HUES64 (cell line): ENCODE measurements around the gene PLCD3. TPM values are rescaled to one million over a fixed set of nuclear protein-coding genes. Genes with fewer than 3 reads are reported as not detected.

Experiments
- H3K27ac ChIP-seq: 2 replicates; pipeline ENCODE4 v1.7.0; 2013; ENCODE audit warnings: low read depth, low read length, inconsistent platforms
- H3K27me3 ChIP-seq: 2 replicates; pipeline ENCODE4 v1.6.1; 2013; ENCODE audit warnings: mild to moderate bottlenecking, low read length; ENCODE audit not compliant: insufficient read depth
- H3K36me3 ChIP-seq: 2 replicates; pipeline ENCODE4 v1.6.1; 2013; ENCODE audit warnings: mild to moderate bottlenecking, low read length; ENCODE audit not compliant: insufficient read depth
- H3K4me1 ChIP-seq: 2 replicates; pipeline ENCODE4 v1.6.1; 2013; ENCODE audit warnings: mild to moderate bottlenecking, low read length, moderate library complexity; ENCODE audit not compliant: insufficient read depth
- H3K4me3 ChIP-seq: 2 replicates; pipeline ENCODE4 v1.5.1; 2013; ENCODE audit warnings: mild to moderate bottlenecking, low read length, moderate library complexity
- H3K9ac ChIP-seq: 2 replicates; pipeline ENCODE4 v1.6.1; 2013; ENCODE audit warnings: mild to moderate bottlenecking, low read depth, low read length
- H3K9me3 ChIP-seq: 2 replicates; pipeline ENCODE4 v1.6.1; 2013; ENCODE audit warnings: low read depth, low read length; ENCODE audit not compliant: insufficient read depth
- WGBS: fragments of 150-250, 120-280 bp; methylation state at CpG from one replicate; pipeline ENCODE4 v1.1.7; 2013; ENCODE audit warnings: missing lambda C conversion rate; 5-methylcytosine and 5-hydroxymethylcytosine counted together
- polyA plus RNA-seq, 2 experiments: library from polyadenylated mRNA; stranded (reverse); fragments of 50-300 nt; gene quantifications; one replicate each; pipeline ENCODE4 v1.2.3, GENCODE V29; 2013

Gene PLCD3, protein sequence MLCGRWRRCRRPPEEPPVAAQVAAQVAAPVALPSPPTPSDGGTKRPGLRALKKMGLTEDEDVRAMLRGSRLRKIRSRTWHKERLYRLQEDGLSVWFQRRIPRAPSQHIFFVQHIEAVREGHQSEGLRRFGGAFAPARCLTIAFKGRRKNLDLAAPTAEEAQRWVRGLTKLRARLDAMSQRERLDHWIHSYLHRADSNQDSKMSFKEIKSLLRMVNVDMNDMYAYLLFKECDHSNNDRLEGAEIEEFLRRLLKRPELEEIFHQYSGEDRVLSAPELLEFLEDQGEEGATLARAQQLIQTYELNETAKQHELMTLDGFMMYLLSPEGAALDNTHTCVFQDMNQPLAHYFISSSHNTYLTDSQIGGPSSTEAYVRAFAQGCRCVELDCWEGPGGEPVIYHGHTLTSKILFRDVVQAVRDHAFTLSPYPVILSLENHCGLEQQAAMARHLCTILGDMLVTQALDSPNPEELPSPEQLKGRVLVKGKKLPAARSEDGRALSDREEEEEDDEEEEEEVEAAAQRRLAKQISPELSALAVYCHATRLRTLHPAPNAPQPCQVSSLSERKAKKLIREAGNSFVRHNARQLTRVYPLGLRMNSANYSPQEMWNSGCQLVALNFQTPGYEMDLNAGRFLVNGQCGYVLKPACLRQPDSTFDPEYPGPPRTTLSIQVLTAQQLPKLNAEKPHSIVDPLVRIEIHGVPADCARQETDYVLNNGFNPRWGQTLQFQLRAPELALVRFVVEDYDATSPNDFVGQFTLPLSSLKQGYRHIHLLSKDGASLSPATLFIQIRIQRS
- 16.4 TPM for polyA plus RNA-seq (2013, experiment 1 of 2)
- polyA plus RNA-seq (2013, experiment 2 of 2) = 21.9 TPM

DNA sequence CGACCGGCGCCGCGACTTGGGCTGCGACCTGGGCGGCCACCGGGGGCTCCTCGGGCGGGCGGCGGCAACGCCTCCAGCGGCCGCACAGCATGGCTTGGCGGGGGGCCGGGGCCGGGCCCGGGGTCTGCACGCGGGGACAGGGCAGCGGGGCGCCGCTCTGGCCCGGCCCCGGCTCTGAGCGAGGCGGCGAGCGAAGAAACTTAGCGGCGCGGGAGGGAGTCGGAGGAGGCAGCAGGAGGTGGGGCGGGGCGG, at the start of gene PLCD3:
TSS of gene PLCD3 (minus strand) at position 196 of the 252 bp plus-strand sequence. CDS start at position 91, 105 bp downstream.
- Histone ChIP-seq H3K4me1 (peaks cover 3% of the 10 kb centered on the region; the same call in 1 of the 2 replicates), H3K9ac (peak within 1 kb of the TSS; percentile 58; the same call in 1 of the 2 replicates), H3K9me3 (no peaks in the 10 kb centered on the region), H3K27ac (peak within 1 kb of the TSS; percentile 67; the same call in 1 of the 2 replicates), H3K4me3 (peak within 1 kb of the TSS; percentile 68), H3K27me3 (no peaks in the 10 kb centered on the region), H3K36me3 (no peaks in the 10 kb centered on the region)
- under 1% methylated on average over 36 of the region's 36 CpGs for WGBS

GRCh38 chr17:45177563-45177962, 45.2 kb upstream of the PLCD3 start:
- Histone ChIP-seq H3K27ac (no peak overlapping the region), H3K4me3 (no peak overlapping the region), H3K4me1 (peaks cover 6% of the 10 kb centered on the region), H3K27me3 (no peaks in the 10 kb centered on the region), H3K9me3 (no peaks in the 10 kb centered on the region), H3K9ac (no peak overlapping the region), H3K36me3 (no peaks in the 10 kb centered on the region)
- 88% methylated on average over 6 of the region's 7 CpGs for WGBS

DNA sequence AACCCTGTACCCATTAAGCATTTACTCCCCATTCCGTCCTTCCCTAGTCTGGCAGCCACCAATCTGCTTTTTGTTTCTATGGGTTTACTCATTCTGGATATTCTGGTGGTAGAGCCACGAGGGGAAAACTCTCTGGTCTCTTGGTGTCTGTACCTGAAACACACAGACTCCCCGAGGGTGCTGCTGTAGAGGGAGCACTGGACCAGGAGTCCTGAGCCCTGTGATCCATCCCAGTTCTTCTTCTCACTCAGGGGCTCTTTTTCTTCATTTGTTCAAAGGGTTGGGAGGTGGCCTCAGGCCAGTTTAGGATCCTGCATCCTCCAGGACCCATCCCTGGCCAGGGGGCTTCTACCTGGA, 43.4 kb upstream of the PLCD3 start:
- Histone ChIP-seq H3K36me3 (no peaks in the 10 kb centered on the region), H3K27ac (no peak overlapping the region), H3K27me3 (no peaks in the 10 kb centered on the region), H3K4me1 (peaks cover 24% of the 10 kb centered on the region), H3K9ac (no peak overlapping the region), H3K9me3 (no peaks in the 10 kb centered on the region), H3K4me3 (no peak overlapping the region)
- WGBS = 91% methylated on average over 3 of the region's 3 CpGs

- Histone ChIP-seq H3K9ac (peak overlapping the region; percentile 53; the same call in 1 of the 2 replicates), H3K9me3 (no peaks in the 10 kb centered on the region), H3K36me3 (peaks cover 5% of the 10 kb centered on the region; the same call in 1 of the 2 replicates), H3K27me3 (no peaks in the 10 kb centered on the region), H3K27ac (peak overlapping the region; percentile 92), H3K4me1 (peaks cover 30% of the 10 kb centered on the region), H3K4me3 (no peak overlapping the region; the same call in 1 of the 2 replicates)
- 41% methylated on average over 10 of the region's 10 CpGs for WGBS
These were observed 40.4 kb upstream of the PLCD3 start for GRCh38 chr17:45172541-45173286.

DNA sequence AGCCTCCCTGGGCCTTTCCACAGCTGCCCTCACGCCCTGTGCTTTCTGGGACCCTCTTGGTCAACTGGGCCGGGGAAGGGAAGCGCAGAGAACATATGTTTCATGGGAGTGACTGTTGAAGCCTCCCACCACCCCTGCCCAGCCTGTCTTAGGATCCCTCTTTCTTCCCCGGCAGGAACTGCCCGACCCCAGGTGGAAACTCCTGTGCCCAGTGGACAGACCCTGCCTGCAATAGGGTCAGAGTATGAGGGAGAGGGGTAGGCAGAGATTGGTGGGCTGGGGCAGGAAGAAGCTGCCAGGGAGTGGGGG, 39.9 kb upstream of the PLCD3 start:
- Histone ChIP-seq H3K36me3 (peaks cover 5% of the 10 kb centered on the region; the same call in 1 of the 2 replicates), H3K9ac (peak overlapping the region; percentile 53), H3K27ac (peak overlapping the region; percentile 92), H3K4me1 (peaks cover 30% of the 10 kb centered on the region), H3K27me3 (no peaks in the 10 kb centered on the region), H3K9me3 (no peaks in the 10 kb centered on the region), H3K4me3 (no peak overlapping the region; the same call in 1 of the 2 replicates)
- 63% methylated on average over 5 of the region's 5 CpGs for WGBS

DNA sequence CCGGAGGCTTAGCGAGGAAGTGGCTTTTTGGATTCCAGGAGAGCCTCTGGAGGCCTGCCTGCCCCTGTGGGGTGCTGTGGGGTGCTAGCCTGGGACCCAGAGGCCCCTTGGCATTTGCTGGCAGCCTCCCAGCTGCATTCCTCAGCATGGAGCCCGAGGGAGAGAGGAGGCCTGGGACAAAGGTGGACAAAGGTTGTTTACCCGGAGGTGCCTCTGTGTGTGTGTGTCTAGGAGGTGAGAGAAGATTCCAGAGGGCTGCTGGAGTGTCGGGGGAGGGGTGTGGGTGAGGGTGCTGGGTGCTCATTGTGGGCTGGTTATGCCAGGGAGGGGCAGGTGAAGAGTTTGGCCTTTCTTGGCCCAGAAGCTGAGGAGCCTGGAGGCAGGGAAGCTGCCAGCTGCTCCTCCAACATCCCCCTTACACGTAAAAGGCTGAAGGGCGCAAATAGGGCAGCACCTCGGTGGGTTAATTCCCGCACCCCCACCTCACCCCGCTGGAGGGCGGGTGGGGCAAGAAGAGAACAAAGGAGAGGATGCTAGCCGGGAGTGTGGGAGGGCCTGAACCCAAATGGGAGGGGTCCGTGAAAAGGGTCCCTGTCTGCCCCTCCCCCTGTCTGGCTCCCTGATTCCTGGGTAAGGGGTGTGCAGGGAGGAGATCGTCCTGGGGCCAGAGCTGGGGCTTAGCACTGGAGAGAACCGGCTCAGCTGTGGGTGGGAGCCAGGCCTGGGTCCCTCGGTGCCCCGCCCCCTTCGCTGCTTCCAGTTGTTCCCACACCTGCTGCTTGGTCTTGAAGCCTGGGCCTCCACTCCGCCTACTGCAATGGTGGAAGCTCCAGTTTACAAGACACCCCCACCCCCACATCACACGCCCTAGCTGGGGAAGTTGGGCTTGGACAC, 39.3 kb upstream of the PLCD3 start:
- Histone ChIP-seq H3K27ac (peak overlapping the region; percentile 92), H3K36me3 (peaks cover 5% of the 10 kb centered on the region; the same call in 1 of the 2 replicates), H3K4me1 (peaks cover 30% of the 10 kb centered on the region), H3K9ac (peak overlapping the region; percentile 53), H3K9me3 (no peaks in the 10 kb centered on the region), H3K27me3 (no peaks in the 10 kb centered on the region), H3K4me3 (no peak overlapping the region; the same call in 1 of the 2 replicates)
- 33% methylated on average over 20 of the region's 20 CpGs for WGBS

GRCh38 chr17:45170931-45171337, 38.6 kb upstream of the PLCD3 start:
- Histone ChIP-seq H3K4me3 (no peak overlapping the region), H3K9me3 (no peaks in the 10 kb centered on the region), H3K27ac (peak overlapping the region; percentile 92), H3K9ac (peak overlapping the region; percentile 53), H3K4me1 (peaks cover 30% of the 10 kb centered on the region), H3K36me3 (peaks cover 5% of the 10 kb centered on the region; the same call in 1 of the 2 replicates), H3K27me3 (no peaks in the 10 kb centered on the region)
- 87% methylated on average over 5 of the region's 5 CpGs for WGBS

- H3K27me3 ChIP-seq = no peaks in the 10 kb centered on the region
- WGBS = 82% methylated on average over 12 of the region's 12 CpGs
- H3K4me1 ChIP-seq = peaks cover 30% of the 10 kb centered on the region
- peak overlapping the region; percentile 27; the same call in 1 of the 2 replicates for H3K9ac ChIP-seq
- no peak overlapping the region for H3K4me3 ChIP-seq
- peaks cover 5% of the 10 kb centered on the region; the same call in 1 of the 2 replicates for H3K36me3 ChIP-seq
- H3K27ac ChIP-seq = peak overlapping the region; percentile 92; the same call in 1 of the 2 replicates
- no peaks in the 10 kb centered on the region for H3K9me3 ChIP-seq
These were observed 38.1 kb upstream of the PLCD3 start for GRCh38 chr17:45170280-45170930.

DNA sequence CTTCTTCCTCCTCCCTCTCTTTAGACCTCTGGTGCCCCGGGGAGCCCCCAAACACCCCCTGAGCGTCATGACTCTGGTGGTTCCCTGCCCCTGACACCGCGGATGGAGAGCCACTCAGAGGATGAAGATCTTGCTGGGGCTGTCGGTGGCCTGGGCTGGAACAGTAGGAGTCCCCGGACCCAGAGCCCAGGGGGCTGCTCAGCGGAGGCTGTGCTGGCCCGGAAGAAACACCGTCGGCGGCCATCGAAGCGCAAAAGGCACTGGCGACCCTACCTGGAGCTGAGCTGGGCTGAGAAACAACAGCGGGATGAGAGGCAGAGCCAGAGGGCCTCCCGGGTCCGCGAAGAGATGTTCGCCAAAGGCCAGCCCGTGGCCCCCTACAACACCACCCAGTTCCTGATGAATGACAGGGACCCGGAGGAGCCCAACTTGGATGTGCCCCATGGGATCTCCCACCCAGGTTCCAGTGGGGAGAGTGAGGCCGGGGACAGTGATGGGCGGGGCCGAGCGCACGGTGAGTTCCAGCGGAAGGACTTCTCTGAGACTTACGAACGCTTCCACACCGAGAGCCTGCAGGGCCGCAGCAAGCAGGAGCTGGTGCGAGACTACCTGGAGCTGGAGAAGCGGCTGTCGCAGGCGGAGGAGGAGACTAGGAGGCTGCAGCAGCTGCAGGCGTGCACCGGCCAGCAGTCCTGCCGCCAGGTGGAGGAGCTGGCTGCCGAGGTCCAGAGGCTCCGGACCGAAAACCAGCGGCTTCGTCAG, 36.9 kb upstream of the PLCD3 start:
- peaks cover 9% of the 10 kb centered on the region; the same call in 1 of the 2 replicates for H3K36me3 ChIP-seq
- H3K27me3 ChIP-seq = no peaks in the 10 kb centered on the region
- peaks cover 30% of the 10 kb centered on the region for H3K4me1 ChIP-seq
- no peak overlapping the region for H3K4me3 ChIP-seq
- no peak overlapping the region for H3K9ac ChIP-seq
- H3K9me3 ChIP-seq = no peaks in the 10 kb centered on the region
- H3K27ac ChIP-seq = no peak overlapping the region; the same call in 1 of the 2 replicates
- 93% methylated on average over 43 of the region's 43 CpGs for WGBS
